ENCODE results near the gene GPR87. TPM values are rescaled to one million over a fixed set of nuclear protein-coding genes. Genes with fewer than 3 reads are reported as not detected.

The GPR87 gene
- total RNA-seq, 4 donors from 2014 or later = 14.7 to 44.3 (median 30.9) TPM

GRCh38 chr3:151318991-151319390 lies 2.4 kb upstream of the GPR87 start:
- H3K4me1 ChIP-seq = peaks cover 36% of the 10 kb centered on the region
- no peak for TF ChIP-seq EP300 (IDR thresholded peaks at IDR 0.05)
- no peak for TF ChIP-seq POLR2AphosphoS5 (IDR thresholded peaks at IDR 0.05)
- TF ChIP-seq POLR2A (IDR thresholded peaks at IDR 0.05) = no peak
- TF ChIP-seq, protein P1, sequence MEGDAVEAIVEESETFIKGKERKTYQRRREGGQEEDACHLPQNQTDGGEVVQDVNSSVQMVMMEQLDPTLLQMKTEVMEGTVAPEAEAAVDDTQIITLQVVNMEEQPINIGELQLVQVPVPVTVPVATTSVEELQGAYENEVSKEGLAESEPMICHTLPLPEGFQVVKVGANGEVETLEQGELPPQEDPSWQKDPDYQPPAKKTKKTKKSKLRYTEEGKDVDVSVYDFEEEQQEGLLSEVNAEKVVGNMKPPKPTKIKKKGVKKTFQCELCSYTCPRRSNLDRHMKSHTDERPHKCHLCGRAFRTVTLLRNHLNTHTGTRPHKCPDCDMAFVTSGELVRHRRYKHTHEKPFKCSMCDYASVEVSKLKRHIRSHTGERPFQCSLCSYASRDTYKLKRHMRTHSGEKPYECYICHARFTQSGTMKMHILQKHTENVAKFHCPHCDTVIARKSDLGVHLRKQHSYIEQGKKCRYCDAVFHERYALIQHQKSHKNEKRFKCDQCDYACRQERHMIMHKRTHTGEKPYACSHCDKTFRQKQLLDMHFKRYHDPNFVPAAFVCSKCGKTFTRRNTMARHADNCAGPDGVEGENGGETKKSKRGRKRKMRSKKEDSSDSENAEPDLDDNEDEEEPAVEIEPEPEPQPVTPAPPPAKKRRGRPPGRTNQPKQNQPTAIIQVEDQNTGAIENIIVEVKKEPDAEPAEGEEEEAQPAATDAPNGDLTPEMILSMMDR (IDR thresholded peaks at IDR 0.05) = no peak
- H3K9me3 ChIP-seq = no peaks in the 10 kb centered on the region
- WGBS = 53% methylated on average over 7 of the region's 7 CpGs
- H3K27ac ChIP-seq = peak overlapping the region; percentile 81
- no peak for DNase-seq (ENCODE audit: low spot score in 2 of 2)
- H3K4me3 ChIP-seq = peak overlapping the region; percentile 5
- no peaks in the 10 kb centered on the region for H3K27me3 ChIP-seq
- H3K36me3 ChIP-seq = no peaks in the 10 kb centered on the region

DNA sequence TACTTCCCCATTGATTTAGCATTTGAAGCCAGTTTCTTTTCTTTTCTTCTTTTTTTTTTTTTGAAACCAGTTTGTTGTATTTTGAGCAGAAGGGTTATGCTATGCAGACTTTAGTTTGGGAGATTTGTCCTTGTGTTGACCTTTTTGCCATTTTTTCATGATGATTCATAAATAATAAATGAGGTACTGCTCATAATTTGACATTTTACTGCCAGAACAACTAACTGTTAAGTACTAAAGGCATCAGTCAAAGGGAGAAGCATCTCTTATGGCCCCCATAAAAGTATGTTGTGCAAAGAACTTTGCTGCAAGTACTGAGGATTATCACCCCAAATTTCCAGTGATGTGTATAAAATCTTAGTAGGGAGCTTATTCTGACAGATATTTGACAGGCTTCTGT lies 1.7 kb upstream of the GPR87 start:
- Histone ChIP-seq H3K9me3 (no peaks in the 10 kb centered on the region), H3K36me3 (no peaks in the 10 kb centered on the region), H3K27ac (peak overlapping the region; percentile 81), H3K27me3 (no peaks in the 10 kb centered on the region), H3K4me3 (no peak overlapping the region), H3K4me1 (peaks cover 37% of the 10 kb centered on the region)
- DNase-seq (ENCODE audit: low spot score in 2 of 2) = no peak
- TF ChIP-seq POLR2A (IDR thresholded peaks at IDR 0.05) = no peak
- no peak for TF ChIP-seq EP300 (IDR thresholded peaks at IDR 0.05)
- TF ChIP-seq POLR2AphosphoS5 (IDR thresholded peaks at IDR 0.05) = no peak
- TF ChIP-seq, protein P1 (IDR thresholded peaks at IDR 0.05) = no peak

DNA sequence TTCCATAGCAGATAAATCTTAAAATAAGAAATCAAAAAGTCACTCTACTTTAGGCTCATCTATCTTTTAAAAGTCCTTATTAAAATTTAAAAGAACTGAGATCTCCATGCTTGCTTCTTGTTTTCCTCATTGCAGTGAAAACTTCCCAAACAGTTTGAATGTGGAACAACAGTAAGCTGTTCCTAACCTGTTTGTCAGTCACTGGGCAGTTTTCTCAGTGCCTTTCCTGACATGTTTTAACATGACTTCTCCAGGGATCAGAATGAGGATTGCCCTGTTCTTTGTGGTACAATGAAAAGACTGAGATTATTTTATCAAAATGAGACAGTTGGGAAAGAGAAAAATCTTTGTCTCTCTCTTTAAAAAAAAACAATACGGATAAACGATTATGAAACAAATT lies 774 bp downstream of the GPR87 start:
- no peaks in the 10 kb centered on the region for H3K36me3 ChIP-seq
- no peaks in the 10 kb centered on the region for H3K27me3 ChIP-seq
- H3K4me1 ChIP-seq = peaks cover 39% of the 10 kb centered on the region
- H3K9me3 ChIP-seq = no peaks in the 10 kb centered on the region
- peak overlapping the region; percentile 86 for H3K27ac ChIP-seq
- 42% methylated on average over 2 of the region's 2 CpGs for WGBS
- peak overlapping the region; percentile 43 for H3K4me3 ChIP-seq
- TF ChIP-seq POLR2A (IDR thresholded peaks at IDR 0.05) = no peak
- no peak for TF ChIP-seq EP300 (IDR thresholded peaks at IDR 0.05)
- TF ChIP-seq, protein P1 (IDR thresholded peaks at IDR 0.05) = no peak
- TF ChIP-seq POLR2AphosphoS5 (IDR thresholded peaks at IDR 0.05) = no peak
- no peak for DNase-seq (ENCODE audit: low spot score in 2 of 2)

- Histone ChIP-seq H3K27ac (peak overlapping the region; percentile 86), H3K36me3 (no peaks in the 10 kb centered on the region), H3K4me3 (peak overlapping the region; percentile 43), H3K27me3 (no peaks in the 10 kb centered on the region), H3K9me3 (no peaks in the 10 kb centered on the region), H3K4me1 (peaks cover 32% of the 10 kb centered on the region)
- 76% methylated on average over 2 of the region's 2 CpGs for WGBS
- TF ChIP-seq, protein P1 (IDR thresholded peaks at IDR 0.05) = no peak
- TF ChIP-seq POLR2A (IDR thresholded peaks at IDR 0.05) (no peak), EP300 (IDR thresholded peaks at IDR 0.05) (no peak), POLR2AphosphoS5 (IDR thresholded peaks at IDR 0.05) (no peak)
- DNase-seq (ENCODE audit: low spot score in 2 of 2) = no peak
Measured at GRCh38 chr3:151315136-151315535, 1.5 kb downstream of the GPR87 start.

DNA sequence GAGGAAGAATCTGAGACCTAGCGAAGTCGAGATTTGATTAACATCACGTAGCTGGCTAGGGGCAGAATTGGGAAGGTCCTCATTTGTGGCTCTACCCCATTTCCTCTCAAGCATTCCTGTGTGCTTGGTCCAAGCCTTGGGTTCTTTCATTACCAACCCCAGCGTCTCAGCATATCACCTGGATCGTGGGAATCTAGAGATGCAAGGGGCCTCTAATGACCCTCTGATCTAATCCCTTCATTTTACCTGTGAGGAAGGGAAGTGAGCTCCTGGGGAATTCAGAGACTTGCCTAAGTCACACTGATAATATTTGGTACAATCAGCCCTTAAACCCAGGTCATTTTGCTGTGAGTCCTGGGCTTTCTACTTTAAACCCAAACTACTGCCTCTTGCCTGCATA lies 2.0 kb downstream of the GPR87 start:
- no peak for DNase-seq (ENCODE audit: low spot score in 2 of 2)
- Histone ChIP-seq H3K9me3 (no peaks in the 10 kb centered on the region), H3K27me3 (no peaks in the 10 kb centered on the region), H3K4me1 (peaks cover 26% of the 10 kb centered on the region), H3K36me3 (no peaks in the 10 kb centered on the region), H3K27ac (peak overlapping the region; percentile 86), H3K4me3 (peak overlapping the region; percentile 43)
- 94% methylated on average over 5 of the region's 5 CpGs for WGBS
- TF ChIP-seq, protein P1 (IDR thresholded peaks at IDR 0.05) = no peak
- TF ChIP-seq EP300 (IDR thresholded peaks at IDR 0.05) (no peak), POLR2AphosphoS5 (IDR thresholded peaks at IDR 0.05) (no peak), POLR2A (IDR thresholded peaks at IDR 0.05) (no peak)
